Breast epithelium (tissue), 3 donors: ENCODE measurements around the gene PCDHGA10.

Experiments used
- CTCF ChIP-seq, 3 donors: fragments of 450-650 bp; IDR thresholded peaks; one replicate each; pipeline ENCODE4 v1.5.1; 2016 to 2017; ENCODE audit warnings: antibody characterized with exemption in 3 of 3, mild to moderate bottlenecking in 3 of 3, moderate library complexity in 3 of 3
- POLR2A ChIP-seq: fragments of 450-650 bp; IDR thresholded peaks from one replicate; pipeline ENCODE4 v1.6.1; 2016; ENCODE audit warnings: antibody characterized with exemption, mild to moderate bottlenecking, moderate library complexity
- POLR2AphosphoS5 ChIP-seq, 3 donors: sonication (generic); formaldehyde crosslinking; IDR thresholded peaks; one replicate each; pipeline ENCODE4 v1.6.1; 2017; ENCODE audit warnings: antibody characterized with exemption in 3 of 3

GRCh38 chr5:141383345-141383744 is 29.4 kb upstream of the PCDHGA10 start:
- no peak for TF ChIP-seq CTCF (IDR thresholded peaks at IDR 0.05)
- no peak for TF ChIP-seq POLR2AphosphoS5 (IDR thresholded peaks at IDR 0.05)
- TF ChIP-seq POLR2A: no peak
